HFFc6 (cell line): ENCODE data around the gene ZNF653. TPM values are rescaled to one million over a fixed set of nuclear protein-coding genes. Genes with fewer than 3 reads are reported as not detected.

ENCODE experiments used
- DNase-seq: peaks from one replicate; pipeline ENCODE4 v3.0.0-alpha.2; 2018
- H3K27ac Mint-ChIP-seq: 2 replicates; pipeline ENCODE4 v1.8.0; 2020; ENCODE audit warnings: mild to moderate bottlenecking, mixed read lengths
- H3K27me3 Mint-ChIP-seq: 2 replicates; pipeline ENCODE4 v1.8.0; 2021; ENCODE audit warnings: mild to moderate bottlenecking, moderate library complexity, mixed read lengths; ENCODE audit not compliant: insufficient read depth
- H3K36me3 Mint-ChIP-seq: 2 replicates; pipeline ENCODE4 v1.8.0; 2021; ENCODE audit warnings: low read depth, mixed read lengths
- H3K4me1 Mint-ChIP-seq: 2 replicates; pipeline ENCODE4 v1.8.0; 2020; ENCODE audit warnings: low read depth, mixed read lengths
- H3K4me3 Mint-ChIP-seq: 2 replicates; pipeline ENCODE4 v1.8.0; 2020; ENCODE audit warnings: mild to moderate bottlenecking, moderate library complexity, mixed read lengths
- H3K9me3 Mint-ChIP-seq: 2 replicates; pipeline ENCODE4 v1.8.0; 2020; ENCODE audit warnings: mild to moderate bottlenecking, mixed read lengths
- CTCF ChIP-seq: fragments of 200-600 bp; sonication (generic); IDR thresholded peaks from 2 replicates; pipeline ENCODE4 v1.5.0; 2021; ENCODE audit warnings: antibody characterized with exemption, mild to moderate bottlenecking
- total RNA-seq, 6 experiments: library from RNA; stranded (reverse); fragmentation: NEBNext Ultra II Directional; extraction: Animal tissue kit (Norgen Biotek cat#: 25700); gene quantifications; 2 replicates in 1 of 6; 3 replicates in 5 of 6; pipeline ENCODE4 v1.2.3, GENCODE V29; 2021

Gene ZNF653
- total RNA-seq, 6 experiments from 2014 or later: 4.7 to 6.3 (median 5.3) TPM

GRCh38 chr19:11504502-11505031 lies 1.1 kb downstream of the ZNF653 start:
- Mint-ChIP-seq H3K9me3 (no peaks in the 10 kb centered on the region), H3K36me3 (peaks cover 11% of the 10 kb centered on the region), H3K27me3 (peaks cover 6% of the 10 kb centered on the region; the same call in 1 of the 2 replicates), H3K27ac (peak overlapping the region; percentile 79), H3K4me3 (peak overlapping the region; percentile 86), H3K4me1 (peaks cover 8% of the 10 kb centered on the region)
- no peak for TF ChIP-seq CTCF
- no peak for DNase-seq

- TF ChIP-seq CTCF: no peak
- Mint-ChIP-seq H3K27me3 (peaks cover 1% of the 10 kb centered on the region; the same call in 1 of the 2 replicates), H3K4me3 (no peak overlapping the region), H3K9me3 (no peaks in the 10 kb centered on the region), H3K36me3 (peaks cover 11% of the 10 kb centered on the region), H3K27ac (no peak overlapping the region), H3K4me1 (peaks cover 16% of the 10 kb centered on the region)
- no peak for DNase-seq
These were observed 5.7 kb downstream of the ZNF653 start for GRCh38 chr19:11499890-11500420.

- Mint-ChIP-seq H3K27me3 (no peaks in the 10 kb centered on the region; the same call in 1 of the 2 replicates), H3K9me3 (no peaks in the 10 kb centered on the region), H3K27ac (no peak overlapping the region), H3K4me1 (peaks cover 9% of the 10 kb centered on the region), H3K4me3 (no peak overlapping the region), H3K36me3 (peaks cover 11% of the 10 kb centered on the region)
- no peak for DNase-seq
- TF ChIP-seq CTCF: no peak
These were observed 6.4 kb downstream of the ZNF653 start for GRCh38 chr19:11499220-11499726.

- DNase-seq: peak; percentile 80
- H3K36me3 Mint-ChIP-seq: peaks cover 10% of the 10 kb centered on the region
- no peaks in the 10 kb centered on the region; the same call in 1 of the 2 replicates for H3K27me3 Mint-ChIP-seq
- TF ChIP-seq CTCF: peak; percentile 91
- H3K9me3 Mint-ChIP-seq: no peaks in the 10 kb centered on the region
- no peak overlapping the region for H3K4me3 Mint-ChIP-seq
- peaks cover 8% of the 10 kb centered on the region for H3K4me1 Mint-ChIP-seq
- H3K27ac Mint-ChIP-seq: peak overlapping the region; percentile 53
These were observed 9.1 kb downstream of the ZNF653 start for GRCh38 chr19:11496391-11497163.

- Mint-ChIP-seq H3K27ac (no peak overlapping the region), H3K36me3 (peaks cover 5% of the 10 kb centered on the region), H3K4me3 (no peak overlapping the region), H3K27me3 (peaks cover under 1% of the 10 kb centered on the region; the same call in 1 of the 2 replicates), H3K9me3 (no peaks in the 10 kb centered on the region), H3K4me1 (peaks cover 8% of the 10 kb centered on the region)
- TF ChIP-seq CTCF: no peak
- no peak for DNase-seq
These were observed 9.8 kb downstream of the ZNF653 start for GRCh38 chr19:11495885-11496284.
